Upper lobe of left lung (tissue), 6 donors: ENCODE results near the gene EFHD1. TPM values are rescaled to one million over a fixed set of nuclear protein-coding genes. Genes with fewer than 3 reads are reported as not detected.

Source experiments
- ATAC-seq, 2 donors: fragments of 200-7000 bp; cut with Tn5 transposase; one replicate each; pipeline ENCODE4 v1.9.1; 2022; ENCODE audit warnings: mild to moderate bottlenecking in 2 of 2, moderate library complexity in 2 of 2; ENCODE audit not compliant: low FRiP score in 2 of 2
- DNase-seq, 2 donors: peaks; one replicate each; pipeline ENCODE4 v3.0.0-alpha.2; 2019 to 2020
- H3K27ac ChIP-seq, 4 donors: fragments of 200-600 bp; sonication (generic); one replicate each; pipeline ENCODE4 v1.5.1; 2016 to 2019
- H3K27me3 ChIP-seq, 4 donors: fragments of 200-600 bp; sonication (generic); one replicate each; pipeline ENCODE4 v1.5.1; 2017 to 2019
- H3K36me3 ChIP-seq, 4 donors: fragments of 200-600 bp; sonication (generic); one replicate each; pipeline ENCODE4 v1.5.1; 2016 to 2019
- H3K4me1 ChIP-seq, 4 donors: fragments of 200-600 bp; sonication (generic); one replicate each; pipeline ENCODE4 v1.5.1; 2018 to 2019
- H3K4me3 ChIP-seq, 4 donors: fragments of 200-600 bp; sonication (generic); one replicate each; pipeline ENCODE4 v1.5.1; 2017 to 2019; ENCODE audit warnings: mild to moderate bottlenecking in 2 of 4, moderate library complexity in 1 of 4
- H3K9me3 ChIP-seq, 4 donors: fragments of 200-600 bp; sonication (generic); one replicate each; pipeline ENCODE4 v1.5.1; 2018 to 2019
- EP300 ChIP-seq, 4 donors: sonication (generic); formaldehyde crosslinking; IDR thresholded peaks; one replicate each; pipeline ENCODE4 v1.5.1; 2017; ENCODE audit warnings: antibody characterized with exemption in 4 of 4, control low read depth in 2 of 4
- POLR2A ChIP-seq, 4 donors: fragments of 450-650 bp; IDR thresholded peaks; one replicate each; pipeline ENCODE4 v1.5.1; 2016 to 2017; ENCODE audit warnings: antibody characterized with exemption in 4 of 4, mild to moderate bottlenecking in 2 of 4
- POLR2AphosphoS5 ChIP-seq, 2 donors: sonication (generic); formaldehyde crosslinking; IDR thresholded peaks; one replicate each; pipeline ENCODE4 v1.5.1; 2017; ENCODE audit warnings: antibody characterized with exemption in 2 of 2
- WGBS, 2 donors: methylation state at CpG; one replicate each; pipeline ENCODE4 v1.1.5; 2017 to 2018; 5-methylcytosine and 5-hydroxymethylcytosine counted together
- total RNA-seq, 6 donors: library from RNA; depleted of rRNA in 4 of 6; stranded (reverse); fragments of >200 nt in 4 of 6; gene quantifications; one replicate each; pipeline versions ENCODE4 v1.1.0 to v1.2.1, GENCODE V29; 2016 to 2021
- TF ChIP-seq, protein P1 (sequence below), 6 experiments: fragments of 450-650 bp in 4 of 6; fragments of 200-600 bp in 2 of 6; sonication (generic) in 2 of 6; IDR thresholded peaks; one replicate each; pipeline ENCODE4 v1.5.1; 2016 to 2019; ENCODE audit warnings: antibody characterized with exemption in 6 of 6
- donor health status: DM: no; HTN: no; CAD: no; lungs with moderate emphysema.
- donor health status: DM: no; HTN: yes; CAD: no; lungs with severe emphysema.

Gene EFHD1
- total RNA-seq, 6 donors from 2014 or later: 3.7 to 11.1 (median 5.2) TPM

DNA sequence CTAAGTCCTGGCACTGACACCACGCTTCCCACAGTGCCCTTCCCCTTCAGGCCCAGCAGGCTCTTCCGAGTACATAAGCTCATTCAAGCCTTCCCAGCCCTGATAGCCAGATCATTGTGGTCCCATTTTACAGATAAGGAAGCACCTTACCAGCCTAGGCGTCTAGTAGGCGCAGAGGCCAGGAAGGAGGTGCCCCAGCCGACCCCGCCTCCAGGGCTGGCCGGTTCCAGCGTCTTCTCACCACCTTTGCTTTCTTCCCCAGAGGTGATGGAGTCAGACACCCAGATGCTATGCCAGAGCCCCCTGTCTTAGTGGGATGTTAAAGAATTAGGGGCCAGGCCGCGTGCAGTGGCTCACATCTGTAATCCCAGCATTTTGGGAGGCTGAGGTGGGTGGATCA lies 28.9 kb upstream of the EFHD1 start:
- no peaks in the 10 kb centered on the region for H3K36me3 ChIP-seq
- DNase-seq (peak in 1 of 2 donors; percentile 51), ATAC-seq (no peak)
- H3K27ac ChIP-seq: no peak overlapping the region
- H3K4me1 ChIP-seq: peaks cover 2 to 9% (median 5%) of the 10 kb centered on the region in 4 donors
- no peak for TF ChIP-seq POLR2A (IDR thresholded peaks at IDR 0.05)
- H3K27me3 ChIP-seq: no peaks in the 10 kb centered on the region
- H3K4me3 ChIP-seq: no peak overlapping the region
- WGBS, 2 donors: 92 to 95% methylated on average over 10 of the region's 10 CpGs
- no peaks in the 10 kb centered on the region for H3K9me3 ChIP-seq

DNA sequence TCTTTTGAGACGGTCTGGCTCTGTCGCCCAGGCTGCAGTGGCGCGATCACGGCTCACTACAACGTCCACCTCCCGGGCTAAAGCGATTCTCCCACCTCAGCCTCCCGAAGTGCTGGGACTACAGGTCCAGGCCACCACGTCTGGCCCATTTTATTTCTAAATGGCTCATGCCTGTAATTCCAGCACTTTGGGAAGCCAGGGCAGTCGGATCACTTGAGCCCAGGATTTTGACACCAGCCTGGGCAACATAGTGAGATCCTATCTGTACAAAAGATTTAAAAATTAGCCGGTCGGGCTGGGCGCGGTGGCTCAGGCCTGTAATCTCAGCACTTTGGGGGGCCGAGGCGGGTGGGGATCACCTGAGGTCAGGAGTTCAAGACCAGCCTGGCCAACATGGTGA lies 26.4 kb upstream of the EFHD1 start:
- no peak for DNase-seq

DNA sequence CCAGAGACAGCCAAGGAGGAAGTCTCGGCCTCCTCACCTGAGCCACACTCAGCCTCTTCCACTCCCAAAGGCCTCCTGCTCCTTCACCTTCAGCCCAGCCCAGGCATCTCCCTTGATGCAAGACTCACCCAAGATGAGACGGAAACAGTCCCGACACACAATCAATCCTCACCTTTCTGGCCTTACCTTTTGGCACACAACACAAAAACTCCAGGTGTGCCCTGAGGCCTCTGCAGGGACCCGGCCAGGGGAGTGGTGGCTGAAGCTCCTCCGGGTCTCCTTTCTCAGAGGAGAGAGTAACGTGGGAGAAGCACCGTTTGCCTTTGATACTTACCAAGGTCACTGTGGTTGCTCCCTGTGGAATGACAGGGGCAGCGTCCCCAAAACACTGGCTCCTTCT lies 23.8 kb upstream of the EFHD1 start:
- TF ChIP-seq POLR2AphosphoS5 (IDR thresholded peaks at IDR 0.05): no peak
- TF ChIP-seq POLR2A (IDR thresholded peaks at IDR 0.05): no peak
- no peak for TF ChIP-seq EP300 (IDR thresholded peaks at IDR 0.05)
- TF ChIP-seq, protein P1, sequence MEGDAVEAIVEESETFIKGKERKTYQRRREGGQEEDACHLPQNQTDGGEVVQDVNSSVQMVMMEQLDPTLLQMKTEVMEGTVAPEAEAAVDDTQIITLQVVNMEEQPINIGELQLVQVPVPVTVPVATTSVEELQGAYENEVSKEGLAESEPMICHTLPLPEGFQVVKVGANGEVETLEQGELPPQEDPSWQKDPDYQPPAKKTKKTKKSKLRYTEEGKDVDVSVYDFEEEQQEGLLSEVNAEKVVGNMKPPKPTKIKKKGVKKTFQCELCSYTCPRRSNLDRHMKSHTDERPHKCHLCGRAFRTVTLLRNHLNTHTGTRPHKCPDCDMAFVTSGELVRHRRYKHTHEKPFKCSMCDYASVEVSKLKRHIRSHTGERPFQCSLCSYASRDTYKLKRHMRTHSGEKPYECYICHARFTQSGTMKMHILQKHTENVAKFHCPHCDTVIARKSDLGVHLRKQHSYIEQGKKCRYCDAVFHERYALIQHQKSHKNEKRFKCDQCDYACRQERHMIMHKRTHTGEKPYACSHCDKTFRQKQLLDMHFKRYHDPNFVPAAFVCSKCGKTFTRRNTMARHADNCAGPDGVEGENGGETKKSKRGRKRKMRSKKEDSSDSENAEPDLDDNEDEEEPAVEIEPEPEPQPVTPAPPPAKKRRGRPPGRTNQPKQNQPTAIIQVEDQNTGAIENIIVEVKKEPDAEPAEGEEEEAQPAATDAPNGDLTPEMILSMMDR (IDR thresholded peaks at IDR 0.05): no peak
- H3K9me3 ChIP-seq: no peaks in the 10 kb centered on the region
- H3K4me3 ChIP-seq: no peak overlapping the region
- H3K27me3 ChIP-seq: no peaks in the 10 kb centered on the region
- no peak overlapping the region for H3K27ac ChIP-seq
- peaks cover 2 to 9% (median 8%) of the 10 kb centered on the region in 4 donors for H3K4me1 ChIP-seq
- H3K36me3 ChIP-seq: no peaks in the 10 kb centered on the region
- WGBS, 2 donors: 87 to 91% methylated on average over 6 to 8 of the region's 8 CpGs
- ATAC-seq: no peak
- DNase-seq: no peak

More for the DNA sequence above, 26.4 kb upstream of the EFHD1 start:
- Histone ChIP-seq H3K9me3 (no peaks in the 10 kb centered on the region), H3K27me3 (no peaks in the 10 kb centered on the region), H3K27ac (no peak overlapping the region), H3K4me3 (no peak overlapping the region), H3K4me1 (peaks cover 2 to 9% (median 8%) of the 10 kb centered on the region in 4 donors), H3K36me3 (no peaks in the 10 kb centered on the region)
- 91 to 92% methylated on average over 17 of the region's 17 CpGs for WGBS, 2 donors
- ATAC-seq: no peak
- TF ChIP-seq EP300 (IDR thresholded peaks at IDR 0.05) (no peak), POLR2A (IDR thresholded peaks at IDR 0.05) (no peak), POLR2AphosphoS5 (IDR thresholded peaks at IDR 0.05) (no peak)
- TF ChIP-seq, protein P1 (IDR thresholded peaks at IDR 0.05): no peak

DNA sequence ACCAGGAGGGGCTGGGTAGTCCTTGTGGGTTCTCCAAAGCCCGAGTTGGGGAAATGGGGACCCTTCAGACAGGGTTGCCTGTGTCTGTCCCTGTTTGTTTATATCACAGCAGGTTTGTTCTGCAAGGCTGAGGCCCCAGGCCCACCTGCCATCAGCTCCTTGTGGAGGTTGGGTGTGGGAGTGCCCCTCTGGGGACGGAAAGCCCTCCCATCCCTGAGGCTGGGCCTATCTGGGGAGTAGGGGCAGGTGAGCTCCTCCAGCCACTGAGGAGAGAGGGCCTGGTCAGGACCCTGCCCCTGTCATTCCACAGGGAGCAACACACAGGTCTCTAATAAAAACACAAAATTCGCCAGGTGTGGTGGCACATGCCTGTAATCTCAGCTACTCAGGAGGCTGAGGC lies 23.3 kb upstream of the EFHD1 start:
- no peak for TF ChIP-seq POLR2A (IDR thresholded peaks at IDR 0.05)
- TF ChIP-seq, protein P1 (IDR thresholded peaks at IDR 0.05): no peak
- TF ChIP-seq POLR2AphosphoS5 (IDR thresholded peaks at IDR 0.05): no peak
- TF ChIP-seq EP300 (IDR thresholded peaks at IDR 0.05): no peak
- Histone ChIP-seq H3K27ac (no peak overlapping the region), H3K9me3 (no peaks in the 10 kb centered on the region), H3K4me1 (peaks cover 2 to 9% (median 8%) of the 10 kb centered on the region in 4 donors), H3K4me3 (no peak overlapping the region), H3K27me3 (no peaks in the 10 kb centered on the region), H3K36me3 (no peaks in the 10 kb centered on the region)
- ATAC-seq (no peak), DNase-seq (no peak)
- WGBS, 2 donors: 61% methylated on average over 3 of the region's 3 CpGs; no CpG with 5 or more reads in 1 of the 2 donors

DNA sequence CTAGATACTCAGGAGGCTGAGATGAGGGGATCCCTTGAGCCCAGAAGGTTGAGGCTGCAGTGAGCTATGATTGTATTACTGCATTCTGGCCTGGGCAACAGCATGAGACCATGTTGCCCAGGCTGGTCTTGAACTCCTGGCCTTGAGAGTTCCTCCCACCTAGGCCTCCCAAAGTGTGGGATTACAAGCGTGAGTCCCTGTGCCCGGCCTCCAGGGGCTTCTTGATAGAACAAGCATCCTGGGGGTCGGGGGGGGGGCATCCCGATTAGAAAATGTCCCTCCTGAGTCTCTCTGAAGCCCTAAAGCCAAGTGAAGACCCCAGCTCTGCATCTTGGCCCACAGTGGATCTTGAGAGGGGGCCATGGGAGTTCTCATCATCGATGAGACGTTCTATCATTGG lies 22.3 kb upstream of the EFHD1 start:
- Histone ChIP-seq H3K27ac (no peak overlapping the region), H3K4me1 (peaks cover 2 to 5% (median 4%) of the 10 kb centered on the region in 4 donors), H3K4me3 (no peak overlapping the region), H3K36me3 (no peaks in the 10 kb centered on the region), H3K9me3 (no peaks in the 10 kb centered on the region), H3K27me3 (no peaks in the 10 kb centered on the region)
- 80 to 95% methylated on average over 2 to 6 of the region's 6 CpGs for WGBS, 2 donors
- TF ChIP-seq, protein P1 (IDR thresholded peaks at IDR 0.05): no peak
- no peak for TF ChIP-seq EP300 (IDR thresholded peaks at IDR 0.05)
- TF ChIP-seq POLR2AphosphoS5 (IDR thresholded peaks at IDR 0.05): no peak
- TF ChIP-seq POLR2A (IDR thresholded peaks at IDR 0.05): no peak
- DNase-seq (no peak), ATAC-seq (no peak)
